NCI-H510A (cell line): ENCODE data around the gene PLK2.

Experiments used
- DNase-seq: peaks from one replicate; lab custom pipeline; 2025; lab: John Stamatoyannopoulos, UW

The PLK2 gene

DNA sequence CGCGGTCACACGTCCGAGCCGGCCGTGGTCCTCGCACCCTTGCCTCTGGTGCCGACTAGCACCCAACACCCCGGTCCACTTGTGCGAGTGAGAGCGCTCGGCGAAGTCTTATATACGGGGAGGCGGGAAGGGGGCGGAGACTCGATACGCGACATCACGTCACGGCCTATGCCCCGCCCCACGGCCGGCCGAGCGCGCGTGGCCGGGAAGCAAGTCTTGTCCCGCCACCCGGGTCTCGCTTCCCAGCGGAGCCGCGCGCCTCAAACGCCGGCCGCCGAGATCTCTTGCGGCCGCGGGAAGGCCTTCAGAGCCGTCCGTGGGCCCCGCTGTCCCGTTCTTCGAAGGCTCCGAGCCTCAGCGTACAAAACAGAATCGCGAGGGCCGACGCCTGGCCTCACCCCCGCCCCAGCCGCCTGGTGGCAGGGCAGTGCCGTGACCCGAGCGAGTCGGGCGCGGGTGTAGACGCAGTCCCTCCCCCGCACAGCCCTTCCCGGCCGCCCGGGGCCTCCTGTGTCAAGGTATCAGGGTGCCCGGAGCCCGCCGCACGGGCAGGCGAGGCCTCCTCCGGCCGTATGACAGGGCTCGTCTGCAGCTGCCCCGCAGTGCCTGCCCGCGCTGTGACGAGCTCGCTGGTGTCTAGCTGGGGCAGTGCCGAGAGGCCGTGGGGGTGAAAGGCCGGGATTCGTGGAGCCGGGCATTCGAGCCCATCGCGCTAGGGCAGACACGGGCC, at the start of gene PLK2:
PLK2 (minus strand) TSS at position 85 of the 730 bp plus-strand sequence. CDS start 127 bp downstream, outside the sequence.
- no peak for DNase-seq

- DNase-seq: no peak
Observed at GRCh38 chr5:58507715-58508114, 47.8 kb upstream of the PLK2 start.

DNA sequence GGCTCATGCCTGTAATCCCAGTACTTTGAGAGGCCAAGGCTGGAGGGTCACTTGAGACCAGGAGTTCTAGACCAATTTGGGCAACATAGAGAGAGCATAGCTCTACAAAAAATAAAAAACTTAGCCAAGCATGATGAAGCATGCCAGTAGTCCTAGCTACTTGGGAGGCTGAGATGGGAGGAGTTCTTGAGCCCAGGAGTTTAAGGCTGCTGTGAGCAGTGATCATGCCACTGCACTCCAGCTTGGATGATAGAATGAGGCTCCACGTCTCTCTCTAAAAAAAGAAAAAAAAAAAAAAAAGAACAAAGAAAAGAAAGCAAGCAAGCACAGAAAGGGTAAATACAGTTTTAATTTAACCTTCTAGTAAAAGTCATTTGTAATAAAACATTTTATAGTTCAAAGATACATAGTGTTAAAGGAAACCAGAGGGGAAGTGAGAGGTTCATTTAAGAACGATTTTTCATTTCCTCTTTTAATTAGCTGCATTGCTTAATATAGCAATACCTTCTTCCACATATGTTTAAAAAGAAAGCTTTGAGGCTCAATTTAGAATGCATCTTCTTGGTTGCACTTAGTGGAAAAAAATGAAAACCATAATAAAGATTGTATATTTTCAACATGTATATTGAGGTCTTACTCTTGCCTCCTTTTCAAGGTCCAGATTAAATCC, 46.2 kb upstream of the PLK2 start:
- DNase-seq: no peak

DNA sequence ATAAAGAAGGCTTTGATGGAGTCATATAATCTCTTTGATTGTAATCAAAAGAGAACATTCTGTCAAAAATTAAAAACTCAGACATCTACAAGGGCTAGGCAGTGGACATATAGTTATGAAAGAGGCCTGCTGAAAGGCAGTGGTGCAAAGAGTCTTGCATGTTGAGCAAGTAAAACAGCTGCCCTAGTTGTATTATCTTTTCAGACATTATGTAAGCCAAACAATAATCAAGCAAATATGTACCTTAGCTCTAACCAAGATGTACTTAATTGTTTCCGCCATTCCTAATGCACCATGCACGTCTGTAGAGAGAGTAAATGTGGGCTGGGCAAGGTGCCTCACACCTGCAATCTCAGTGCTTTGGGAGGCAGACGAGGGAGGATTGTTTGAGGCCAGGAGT, 45.6 kb upstream of the PLK2 start:
- DNase-seq: no peak

DNA sequence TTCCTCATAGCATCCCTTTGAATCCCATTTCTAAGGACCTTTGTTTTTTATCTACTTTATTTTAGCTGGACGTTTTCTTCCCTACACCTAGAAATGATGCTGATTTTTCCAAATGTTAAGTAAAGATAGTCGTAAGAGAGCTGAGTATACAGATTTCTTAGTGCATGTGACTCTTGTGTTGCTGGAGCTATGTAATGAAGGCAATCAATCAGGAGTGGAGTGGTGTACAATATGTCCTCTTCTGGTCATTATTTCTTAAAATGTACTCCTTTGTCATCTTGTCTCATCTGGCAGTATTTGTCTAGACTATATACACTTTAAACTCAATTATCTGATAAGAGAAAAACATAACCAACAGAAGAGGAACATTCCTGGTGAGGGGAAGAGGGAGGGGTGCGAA, 44.9 kb upstream of the PLK2 start:
- DNase-seq: no peak

- no peak for DNase-seq
Observed at GRCh38 chr5:58503390-58504046, 43.6 kb upstream of the PLK2 start.

GRCh38 chr5:58501778-58502417, 42.0 kb upstream of the PLK2 start:
- no peak for DNase-seq

DNA sequence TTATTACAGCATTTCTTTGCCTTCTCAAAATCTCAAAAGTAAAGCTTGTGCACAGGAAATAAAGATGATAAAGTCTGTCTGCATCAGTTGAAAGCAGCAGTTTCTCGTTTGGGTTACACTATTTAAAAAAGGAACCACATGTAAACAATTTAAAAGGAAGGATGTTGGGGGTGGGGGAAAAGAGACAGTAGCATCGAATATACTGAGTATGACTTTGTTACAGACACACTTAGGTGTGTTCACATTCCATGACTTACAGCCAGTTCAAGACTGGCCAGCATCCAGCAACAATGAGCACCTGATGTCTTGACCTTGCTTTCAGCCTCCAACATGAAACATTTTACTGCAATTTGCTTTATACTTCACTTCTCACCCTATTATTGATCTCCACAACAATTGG, 40.1 kb upstream of the PLK2 start:
- no peak for DNase-seq

DNA sequence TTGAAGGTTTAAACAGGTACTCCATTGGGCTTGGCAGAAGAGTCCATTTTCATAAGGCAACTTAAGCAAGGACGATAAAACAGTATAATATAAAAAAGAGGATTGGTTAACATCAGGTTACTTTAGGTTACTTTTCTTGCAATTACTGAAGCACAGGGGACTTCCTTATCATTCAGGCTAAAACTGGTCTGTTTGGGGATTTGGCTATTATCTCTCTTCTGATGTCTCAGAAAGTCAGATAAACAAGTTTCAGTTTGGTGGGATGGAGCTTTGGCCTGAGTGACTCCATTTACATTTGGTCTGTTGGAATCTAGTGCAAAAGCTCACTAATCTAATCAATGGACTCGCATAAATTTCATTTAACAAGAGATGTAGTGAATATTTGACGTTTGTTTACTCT, 39.3 kb upstream of the PLK2 start:
- no peak for DNase-seq

GRCh38 chr5:58498340-58498942, 38.6 kb upstream of the PLK2 start:
- no peak for DNase-seq

GRCh38 chr5:58497921-58498320, 38.0 kb upstream of the PLK2 start:
- DNase-seq: no peak

DNA sequence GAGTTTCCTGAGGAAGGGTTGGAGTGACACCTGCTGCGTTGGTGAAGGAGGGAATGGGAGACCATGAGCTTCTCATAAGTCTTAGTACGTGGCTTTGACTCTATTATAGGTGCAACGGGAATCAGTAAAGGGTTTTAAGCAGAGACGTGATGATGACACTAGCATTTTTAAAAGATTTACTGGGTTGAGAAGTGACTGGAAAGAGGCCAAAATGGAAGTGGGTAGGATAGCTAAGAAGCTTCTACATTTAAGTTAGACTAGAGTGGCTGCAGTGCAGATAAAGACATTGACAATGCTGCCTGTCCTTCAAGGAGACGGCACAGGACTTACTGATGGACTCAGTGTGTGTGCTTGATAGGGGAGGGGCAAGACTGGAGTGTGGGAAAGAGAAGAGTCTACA, 37.5 kb upstream of the PLK2 start:
- DNase-seq: no peak

- DNase-seq: no peak
Observed at GRCh38 chr5:58496488-58496887, 36.6 kb upstream of the PLK2 start.

GRCh38 chr5:58493141-58493540, 33.3 kb upstream of the PLK2 start:
- DNase-seq: no peak

DNA sequence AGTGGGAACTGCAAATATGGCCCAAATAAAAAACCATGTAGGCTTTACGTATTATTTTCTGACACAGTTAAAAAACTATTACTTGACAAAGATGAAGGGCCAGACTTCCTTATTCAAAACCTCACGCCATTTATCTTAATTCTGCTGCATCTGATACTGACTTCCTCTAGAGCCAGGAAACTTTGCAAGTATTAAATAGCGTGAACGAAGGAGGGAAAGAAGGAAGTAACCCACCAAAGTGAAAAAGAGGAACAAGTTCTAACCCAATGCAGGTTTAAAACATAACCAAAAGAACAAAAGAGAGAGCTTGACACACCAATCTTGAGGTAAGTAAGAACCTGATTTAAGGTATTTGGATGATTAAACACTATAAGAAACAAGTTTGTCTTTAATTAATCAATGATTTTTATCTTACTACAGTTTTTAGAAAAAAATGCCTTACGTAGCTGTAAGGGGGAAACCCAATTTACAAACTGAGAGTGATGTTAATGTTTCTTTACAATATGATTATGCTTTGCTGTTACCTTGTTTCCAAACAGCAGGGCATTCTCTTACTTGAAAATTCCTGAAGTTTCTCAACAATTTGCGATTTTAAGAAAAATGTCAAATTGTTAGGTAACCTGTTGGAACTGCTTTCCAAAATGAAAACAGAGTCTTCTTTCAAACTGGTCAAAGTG, 31.5 kb upstream of the PLK2 start, which contains the start of gene GAPT:
GAPT (plus strand) TSS at position 220 of the 677 bp plus-strand sequence. CDS start 3,102 bp downstream, outside the sequence.
- no peak for DNase-seq

GRCh38 chr5:58490402-58491050, 30.6 kb upstream of the PLK2 start:
- no peak for DNase-seq

GRCh38 chr5:58486290-58486689, 26.4 kb upstream of the PLK2 start:
- DNase-seq: no peak

GRCh38 chr5:58484505-58484904, 24.6 kb upstream of the PLK2 start:
- no peak for DNase-seq

- DNase-seq: no peak
Observed at GRCh38 chr5:58482536-58482935, 22.6 kb upstream of the PLK2 start.

- no peak for DNase-seq
Observed at GRCh38 chr5:58481828-58482227, 21.9 kb upstream of the PLK2 start.

DNA sequence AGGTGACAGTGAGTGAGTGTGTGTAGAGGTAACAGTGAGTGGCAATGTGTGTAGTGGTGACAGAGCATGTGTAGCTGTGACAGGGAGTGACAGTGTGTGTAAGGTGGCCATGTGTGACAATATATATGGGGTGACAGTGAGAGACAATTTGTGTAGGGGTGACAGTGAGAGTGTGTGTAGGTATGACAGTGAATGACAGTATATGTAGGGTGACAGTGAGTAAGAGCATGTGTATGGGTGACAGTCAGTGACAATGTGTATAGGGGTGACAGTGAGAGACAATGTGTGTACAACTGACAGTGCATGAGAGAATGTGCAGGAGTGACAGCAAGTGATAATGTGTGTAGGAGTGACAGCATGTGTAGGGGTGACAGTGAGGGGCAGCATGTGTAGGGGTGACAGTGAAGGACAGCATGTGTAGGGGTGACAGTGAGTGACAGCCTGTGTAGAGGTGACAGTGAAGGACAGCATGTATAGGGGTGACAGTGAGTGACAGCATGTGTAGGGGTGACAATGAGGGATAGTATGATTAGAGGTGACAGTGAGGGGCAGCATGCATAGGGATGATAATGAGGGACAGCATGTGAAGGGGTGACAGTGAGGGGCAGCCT, 21.3 kb upstream of the PLK2 start:
- DNase-seq: no peak
